GM12873 (cell line): ENCODE measurements around the gene HSD17B2.

ENCODE experiments used
- TF ChIP-seq, protein P1 (sequence below): IDR thresholded peaks from 2 replicates; pipeline ENCODE4 v1.5.1; 2012; ENCODE audit warnings: low read depth, mild to moderate bottlenecking, moderate library complexity, low read length, control low read depth; ENCODE audit not compliant: insufficient read depth; ENCODE audit errors: missing control alignments

HSD17B2 gene, protein sequence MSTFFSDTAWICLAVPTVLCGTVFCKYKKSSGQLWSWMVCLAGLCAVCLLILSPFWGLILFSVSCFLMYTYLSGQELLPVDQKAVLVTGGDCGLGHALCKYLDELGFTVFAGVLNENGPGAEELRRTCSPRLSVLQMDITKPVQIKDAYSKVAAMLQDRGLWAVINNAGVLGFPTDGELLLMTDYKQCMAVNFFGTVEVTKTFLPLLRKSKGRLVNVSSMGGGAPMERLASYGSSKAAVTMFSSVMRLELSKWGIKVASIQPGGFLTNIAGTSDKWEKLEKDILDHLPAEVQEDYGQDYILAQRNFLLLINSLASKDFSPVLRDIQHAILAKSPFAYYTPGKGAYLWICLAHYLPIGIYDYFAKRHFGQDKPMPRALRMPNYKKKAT

DNA sequence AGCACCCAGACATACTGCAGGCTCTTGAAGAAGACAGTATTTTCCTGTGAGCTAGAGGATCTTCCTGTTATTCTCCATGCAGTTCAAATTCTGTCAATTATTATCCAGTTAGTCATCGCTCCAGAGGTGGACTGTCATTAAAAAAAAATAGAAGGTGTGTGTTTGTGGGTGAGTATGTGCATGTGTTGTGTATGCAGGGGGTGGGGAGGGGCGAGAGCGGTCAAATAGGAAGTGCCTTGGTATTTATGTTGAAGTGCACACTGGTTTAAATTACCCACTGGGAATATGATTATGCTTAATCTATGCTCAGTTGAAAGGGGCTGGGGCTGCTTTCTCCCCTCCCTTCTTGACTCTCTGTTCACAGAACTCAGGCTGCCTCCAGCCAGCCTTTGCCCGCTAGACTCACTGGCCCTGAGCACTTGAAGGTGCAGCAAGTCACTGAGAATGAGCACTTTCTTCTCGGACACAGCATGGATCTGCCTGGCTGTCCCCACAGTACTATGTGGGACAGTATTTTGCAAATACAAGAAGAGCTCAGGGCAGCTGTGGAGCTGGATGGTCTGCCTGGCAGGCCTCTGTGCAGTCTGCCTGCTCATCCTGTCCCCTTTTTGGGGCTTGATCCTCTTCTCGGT is at the start of gene HSD17B2:
Gene HSD17B2 (plus strand): TSS at position 273 of the 632 bp plus-strand sequence. CDS start 172 bp downstream, at position 445.
- TF ChIP-seq, protein P1, sequence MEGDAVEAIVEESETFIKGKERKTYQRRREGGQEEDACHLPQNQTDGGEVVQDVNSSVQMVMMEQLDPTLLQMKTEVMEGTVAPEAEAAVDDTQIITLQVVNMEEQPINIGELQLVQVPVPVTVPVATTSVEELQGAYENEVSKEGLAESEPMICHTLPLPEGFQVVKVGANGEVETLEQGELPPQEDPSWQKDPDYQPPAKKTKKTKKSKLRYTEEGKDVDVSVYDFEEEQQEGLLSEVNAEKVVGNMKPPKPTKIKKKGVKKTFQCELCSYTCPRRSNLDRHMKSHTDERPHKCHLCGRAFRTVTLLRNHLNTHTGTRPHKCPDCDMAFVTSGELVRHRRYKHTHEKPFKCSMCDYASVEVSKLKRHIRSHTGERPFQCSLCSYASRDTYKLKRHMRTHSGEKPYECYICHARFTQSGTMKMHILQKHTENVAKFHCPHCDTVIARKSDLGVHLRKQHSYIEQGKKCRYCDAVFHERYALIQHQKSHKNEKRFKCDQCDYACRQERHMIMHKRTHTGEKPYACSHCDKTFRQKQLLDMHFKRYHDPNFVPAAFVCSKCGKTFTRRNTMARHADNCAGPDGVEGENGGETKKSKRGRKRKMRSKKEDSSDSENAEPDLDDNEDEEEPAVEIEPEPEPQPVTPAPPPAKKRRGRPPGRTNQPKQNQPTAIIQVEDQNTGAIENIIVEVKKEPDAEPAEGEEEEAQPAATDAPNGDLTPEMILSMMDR: no peak

DNA sequence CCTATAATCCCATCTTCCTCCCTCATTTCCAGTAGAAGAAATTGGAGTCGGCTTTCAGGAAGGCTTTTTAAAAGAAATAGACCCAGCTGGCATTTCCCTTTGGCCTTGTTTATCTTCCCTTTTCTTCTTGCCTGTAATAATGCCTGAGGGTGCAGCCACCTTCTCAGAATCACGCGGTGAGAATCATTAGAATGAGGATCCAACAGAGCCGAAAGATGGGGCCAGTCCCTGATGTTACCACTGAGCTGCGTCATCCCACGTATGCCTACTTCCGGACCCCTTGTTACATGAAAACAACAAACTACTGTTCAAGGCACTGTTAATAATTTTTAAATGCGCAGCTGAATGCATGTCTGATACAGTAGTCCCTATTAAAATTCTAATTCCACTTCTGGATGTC is 47.9 kb upstream of the HSD17B2 start:
- TF ChIP-seq, protein P1: no peak

DNA sequence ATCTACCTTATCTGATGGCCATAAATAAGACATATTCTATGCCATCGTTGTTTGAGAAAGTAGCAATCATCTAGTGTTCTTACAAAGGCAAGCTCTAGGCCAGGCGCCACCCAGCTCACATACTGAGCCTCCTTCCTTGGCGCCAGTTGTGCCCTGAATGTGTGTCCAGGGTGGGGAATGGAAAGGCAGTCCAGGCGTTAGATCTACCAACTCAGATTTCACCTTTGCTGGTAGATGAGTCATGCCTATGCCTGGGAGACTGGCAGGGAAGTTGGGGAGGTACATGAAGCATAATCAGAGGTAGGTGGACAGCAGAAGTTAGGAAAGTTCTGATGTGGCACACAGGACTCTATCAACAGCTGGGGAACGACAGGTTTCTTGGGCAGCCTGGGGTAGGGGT is 47.3 kb upstream of the HSD17B2 start:
- TF ChIP-seq, protein P1: no peak

DNA sequence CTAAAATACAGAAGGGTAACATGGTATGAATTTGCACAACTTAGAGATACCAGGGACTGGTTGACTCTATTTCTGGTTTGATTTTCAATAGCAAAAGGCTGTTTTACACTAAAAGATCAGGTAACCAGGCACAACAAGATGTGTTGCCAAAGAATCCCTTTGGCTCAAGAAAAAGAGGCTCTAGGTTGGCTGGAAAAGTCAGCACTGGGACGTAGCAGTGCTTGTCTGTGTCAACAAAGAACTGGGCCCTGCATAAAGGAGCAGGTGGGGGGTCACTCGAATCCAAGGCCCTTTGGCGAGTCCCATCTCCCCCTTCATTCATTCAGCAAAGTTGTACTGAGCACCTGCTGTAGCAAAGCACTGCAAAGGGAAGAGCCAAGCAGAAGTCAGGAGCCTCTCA is 42.2 kb upstream of the HSD17B2 start:
- TF ChIP-seq, protein P1: no peak

DNA sequence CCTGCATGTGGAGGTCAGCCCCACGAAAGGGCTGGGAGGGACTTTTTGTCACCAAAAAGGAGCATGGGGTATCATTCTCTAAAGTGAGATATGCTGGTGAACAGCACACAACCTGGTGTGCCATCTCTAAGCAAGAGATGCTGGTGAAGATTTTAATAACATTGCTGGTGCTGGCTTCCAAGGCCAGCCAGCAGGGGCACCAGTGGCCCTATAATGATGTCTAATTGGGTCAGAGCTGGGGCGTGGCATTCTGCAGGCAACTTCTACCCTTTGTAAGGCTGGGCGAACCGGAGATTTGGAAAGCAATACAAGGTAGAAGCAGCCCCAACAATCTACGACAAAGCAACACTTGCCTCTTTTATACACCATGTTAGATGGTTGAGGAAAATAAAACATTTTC is 40.6 kb upstream of the HSD17B2 start:
- TF ChIP-seq, protein P1: peak; percentile 43

DNA sequence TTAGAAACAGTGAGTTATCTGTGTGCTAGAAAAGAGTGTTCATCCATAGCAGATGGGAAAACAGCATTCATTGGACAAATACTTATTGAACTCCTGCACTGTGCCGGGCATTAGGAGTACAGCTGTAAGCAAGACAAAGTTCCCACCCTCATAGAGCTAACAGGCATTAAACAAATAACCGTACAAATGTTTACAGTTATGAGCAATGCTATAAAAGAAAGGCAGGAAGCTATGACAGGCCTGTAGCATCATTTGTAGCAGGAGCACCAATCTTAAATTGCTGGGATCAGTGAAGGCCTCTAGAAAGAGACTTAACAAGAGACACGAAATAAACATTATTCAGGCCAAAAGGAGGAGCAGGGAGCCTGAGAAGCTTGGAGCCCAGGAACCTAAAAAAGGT is 39.4 kb upstream of the HSD17B2 start:
- TF ChIP-seq, protein P1: no peak

DNA sequence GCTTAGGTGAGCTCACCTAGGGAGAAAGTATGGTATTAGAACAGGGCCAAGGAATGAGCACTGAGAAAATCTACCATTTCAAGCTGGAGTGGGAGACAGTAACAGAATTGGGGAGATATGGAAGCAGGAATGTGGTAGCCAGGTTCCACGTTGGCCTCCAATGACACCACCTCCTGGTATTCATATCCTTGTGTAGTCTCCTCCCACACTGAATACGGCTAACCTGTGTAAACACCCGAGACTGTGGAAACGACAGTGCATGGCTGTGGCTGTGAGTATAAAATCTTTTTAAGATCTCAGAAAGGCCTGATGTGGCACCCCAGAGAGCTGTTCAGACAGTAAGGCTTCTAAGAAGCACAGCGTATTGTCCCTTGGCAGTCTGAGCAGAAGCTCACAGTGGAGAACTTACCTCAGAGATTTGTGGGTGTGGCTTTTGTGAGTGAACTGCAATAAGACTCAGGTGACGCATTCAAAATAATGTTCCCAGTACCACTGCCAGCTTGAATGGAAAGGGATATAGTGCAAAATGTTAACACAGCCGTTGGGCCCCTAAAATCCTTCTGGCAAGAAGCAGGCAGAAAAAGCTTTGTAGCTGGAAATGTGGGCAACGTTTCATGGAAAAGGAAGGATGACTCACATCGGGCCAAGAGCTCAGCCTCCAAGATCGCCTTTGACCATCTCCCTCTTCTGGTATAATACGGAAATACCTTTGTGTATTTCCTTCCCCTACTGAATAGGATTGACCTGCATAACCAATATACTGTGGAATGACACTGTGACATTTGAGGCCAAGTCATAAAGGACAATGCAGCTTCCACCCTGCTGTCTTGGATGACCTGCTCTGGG is 38.2 kb upstream of the HSD17B2 start:
- TF ChIP-seq, protein P1: peak; percentile 10
